WTC11 (cell line): Measurements from ENCODE around the gene OPCML. TPM values are rescaled to one million over a fixed set of nuclear protein-coding genes. Genes with fewer than 3 reads are reported as not detected.

Experiments used
- ATAC-seq: fragments of 200-7000 bp; cut with Tn5 transposase; 2 replicates; pipeline ENCODE4 v1.10.0; 2021; ENCODE audit warnings: mild to moderate bottlenecking, moderate library complexity
- CTCF ChIA-PET: fragments of 300-600 bp; sonication (Branson Sonifier 250); formaldehyde crosslinking; loops from one replicate; lab custom pipeline; 2021; ENCODE audit warnings: antibody characterized with exemption; lab: Charles Lee
- POLR2A ChIA-PET: fragments of 350-600 bp; sonication (Branson Sonifier 250); formaldehyde crosslinking; loops from one replicate; lab custom pipeline; 2021; ENCODE audit warnings: antibody characterized with exemption; lab: Charles Lee
- DNase-seq: peaks from one replicate; pipeline ENCODE4 v3.0.0; 2021; ENCODE audit warnings: low spot score
- H3K27ac Mint-ChIP-seq: 2 replicates; pipeline ENCODE4 v1.8.0; 2021; ENCODE audit warnings: mixed read lengths
- H3K27me3 Mint-ChIP-seq: 2 replicates; pipeline ENCODE4 v1.8.0; 2021; ENCODE audit warnings: low read depth, mild to moderate bottlenecking, moderate library complexity, mixed read lengths
- H3K36me3 Mint-ChIP-seq: 2 replicates; pipeline ENCODE4 v1.8.0; 2021; ENCODE audit warnings: mixed read lengths
- H3K4me1 Mint-ChIP-seq: 2 replicates; pipeline ENCODE4 v1.8.0; 2022; ENCODE audit warnings: mixed read lengths
- H3K4me3 Mint-ChIP-seq: 2 replicates; pipeline ENCODE4 v1.8.0; 2021; ENCODE audit warnings: mild to moderate bottlenecking, moderate library complexity, mixed read lengths
- H3K9me3 Mint-ChIP-seq: 2 replicates; pipeline ENCODE4 v1.8.0; 2021; ENCODE audit warnings: mixed read lengths
- CREB1 ChIP-seq: sonication (generic); formaldehyde crosslinking; IDR thresholded peaks from 2 replicates; pipeline ENCODE4 v1.8.0; 2023; ENCODE audit warnings: mild to moderate bottlenecking, missing genetic modification reagents
- CREM ChIP-seq: sonication (generic); formaldehyde crosslinking; IDR thresholded peaks from 2 replicates; pipeline ENCODE4 v1.8.1; 2022; ENCODE audit warnings: mild to moderate bottlenecking, missing genetic modification reagents, moderate library complexity
- ESRRA ChIP-seq: sonication (generic); formaldehyde crosslinking; IDR thresholded peaks from 2 replicates; pipeline ENCODE4 v1.8.1; 2022; ENCODE audit warnings: mild to moderate bottlenecking, missing genetic modification reagents, borderline replicate concordance
- ETV6 ChIP-seq: sonication (generic); formaldehyde crosslinking; IDR thresholded peaks from 2 replicates; pipeline ENCODE4 v1.8.1; 2022; ENCODE audit warnings: mild to moderate bottlenecking, missing genetic modification reagents
- KAT7 ChIP-seq: sonication (generic); formaldehyde crosslinking; IDR thresholded peaks from 2 replicates; pipeline ENCODE4 v1.8.1; 2023; ENCODE audit warnings: missing genetic modification reagents, mild to moderate bottlenecking, borderline replicate concordance
- MXD4 ChIP-seq: fragments of 250-450 bp; sonication (Bioruptor Pico); IDR thresholded peaks from 2 replicates; pipeline ENCODE4 v1.8.0; 2021; ENCODE audit warnings: mild to moderate bottlenecking, moderate library complexity, borderline replicate concordance
- SMAD4 ChIP-seq: sonication (generic); formaldehyde crosslinking; IDR thresholded peaks from 2 replicates; pipeline ENCODE4 v1.8.0; 2022; ENCODE audit warnings: mild to moderate bottlenecking, missing genetic modification reagents
- SP1 ChIP-seq: sonication (generic); formaldehyde crosslinking; conservative IDR thresholded peaks from 2 replicates; pipeline ENCODE4 v1.8.1; 2022; ENCODE audit warnings: missing genetic modification reagents
- TEAD1 ChIP-seq: sonication (generic); formaldehyde crosslinking; IDR thresholded peaks from 2 replicates; pipeline ENCODE4 v1.8.0; 2022; ENCODE audit warnings: mild to moderate bottlenecking, missing genetic modification reagents
- ZNF121 ChIP-seq: sonication (generic); formaldehyde crosslinking; IDR thresholded peaks from 2 replicates; pipeline ENCODE4 v1.8.0; 2023; ENCODE audit warnings: missing genetic modification reagents
- ZNF232 ChIP-seq: sonication (generic); formaldehyde crosslinking; IDR thresholded peaks from 2 replicates; pipeline ENCODE4 v1.8.0; 2022; ENCODE audit warnings: mild to moderate bottlenecking, missing genetic modification reagents
- total RNA-seq: library from RNA; stranded (reverse); gene quantifications from 3 replicates; pipeline ENCODE4 v1.2.3, GENCODE V29; 2021
- TF ChIP-seq, protein P1 (sequence below): sonication (generic); formaldehyde crosslinking; IDR thresholded peaks from 2 replicates; pipeline ENCODE4 v1.8.0; 2022; ENCODE audit warnings: mild to moderate bottlenecking, missing genetic modification reagents
- TF ChIP-seq, protein P2 (sequence below): sonication (generic); formaldehyde crosslinking; IDR thresholded peaks from 2 replicates; pipeline ENCODE4 v1.8.0; 2022; ENCODE audit warnings: mild to moderate bottlenecking, missing genetic modification reagents
- TF ChIP-seq, protein P3 (sequence below): sonication (generic); formaldehyde crosslinking; IDR thresholded peaks from 2 replicates; pipeline ENCODE4 v1.8.1; 2023; ENCODE audit warnings: mild to moderate bottlenecking, missing genetic modification reagents, borderline replicate concordance
- TF ChIP-seq, protein P4 (sequence below): sonication (generic); formaldehyde crosslinking; conservative IDR thresholded peaks from 2 replicates; pipeline ENCODE4 v1.8.1; 2022; ENCODE audit warnings: mild to moderate bottlenecking, missing genetic modification reagents
- TF ChIP-seq, protein P5 (sequence below): fragments of 250-450 bp; sonication (Bioruptor Pico); IDR thresholded peaks from 2 replicates; pipeline ENCODE4 v1.8.0; 2021; ENCODE audit warnings: mild to moderate bottlenecking
- TF ChIP-seq, protein P6 (sequence below): sonication (generic); formaldehyde crosslinking; IDR thresholded peaks from 2 replicates; pipeline ENCODE4 v1.8.1; 2023; ENCODE audit warnings: mild to moderate bottlenecking, missing genetic modification reagents, moderate library complexity
- TF ChIP-seq, protein P7 (sequence below): sonication (generic); formaldehyde crosslinking; conservative IDR thresholded peaks from 2 replicates; pipeline ENCODE4 v1.8.1; 2023; ENCODE audit warnings: mild to moderate bottlenecking, low read depth, missing genetic modification reagents, moderate library complexity
- TF ChIP-seq, protein P8 (sequence below): sonication (generic); formaldehyde crosslinking; IDR thresholded peaks from 2 replicates; pipeline ENCODE4 v1.8.1; 2022; ENCODE audit warnings: low read depth, mild to moderate bottlenecking, moderate library complexity, missing genetic modification reagents, borderline replicate concordance

The OPCML gene
- total RNA-seq, 1 experiment from 2014 or later: 1.5 TPM

DNA sequence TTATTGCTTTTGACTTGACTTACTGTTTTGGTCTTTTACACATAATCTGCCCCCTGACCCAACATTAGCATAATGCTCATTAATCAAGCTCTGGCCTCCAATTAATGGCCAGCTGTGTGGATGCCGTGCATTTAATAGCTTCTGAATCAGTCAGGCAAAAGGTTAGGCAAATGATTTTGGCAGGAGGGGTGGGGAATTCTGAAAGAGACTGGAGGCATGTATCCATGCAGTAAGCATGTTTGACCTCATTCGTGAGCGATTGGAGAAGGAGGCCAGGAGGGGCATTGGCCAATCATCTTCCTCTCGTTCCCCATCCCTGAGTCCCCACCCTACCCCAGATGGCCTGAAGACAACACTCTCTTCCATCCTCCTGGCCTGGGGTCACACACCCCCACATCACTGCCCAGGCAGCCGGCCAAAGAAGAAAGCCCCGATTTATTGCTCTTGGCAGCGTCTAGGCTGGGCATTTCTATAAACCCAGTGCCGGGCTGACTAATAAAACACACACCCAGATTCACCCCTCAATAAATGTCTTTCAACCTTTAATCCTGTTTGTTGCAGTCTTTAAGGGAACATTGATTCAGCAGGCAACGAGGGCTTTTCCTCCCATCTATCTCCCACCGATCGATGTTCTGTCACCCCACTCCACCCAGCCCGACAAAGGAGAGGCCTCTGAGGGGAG lies 150.0 kb downstream of the OPCML start:
- ATAC-seq: no peak
- no peak overlapping the region for H3K4me3 Mint-ChIP-seq
- CTCF ChIA-PET: no interaction called here

DNA sequence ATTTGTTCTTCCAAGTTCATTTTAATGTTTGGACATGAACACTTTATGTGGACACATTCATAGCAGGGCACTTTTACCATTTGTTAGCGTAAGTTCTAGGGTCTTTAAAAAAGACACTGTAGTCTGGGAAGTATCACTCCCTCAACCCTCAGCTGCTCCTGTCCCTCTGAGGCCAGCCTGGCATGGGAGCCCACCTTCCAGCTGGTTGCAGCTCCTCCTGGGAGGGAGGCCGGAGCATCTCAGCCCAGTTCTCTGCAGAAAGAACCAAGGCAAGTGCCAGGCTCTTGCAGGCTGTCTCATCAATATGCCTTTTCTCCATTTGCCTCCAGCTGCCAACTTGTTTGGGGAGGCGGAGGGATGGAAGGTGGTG lies 150.6 kb downstream of the OPCML start:
- Mint-ChIP-seq H3K9me3 (no peaks in the 10 kb centered on the region), H3K4me1 (peaks cover 17% of the 10 kb centered on the region), H3K4me3 (no peak overlapping the region), H3K27ac (no peak overlapping the region), H3K27me3 (no peaks in the 10 kb centered on the region; the same call in 1 of the 2 replicates), H3K36me3 (no peaks in the 10 kb centered on the region)
- TF ChIP-seq TEAD1 (no peak), ZNF232 (CRISPR knock-in tag) (no peak), ZNF121 (CRISPR knock-in tag) (no peak)
- TF ChIP-seq, protein P1, sequence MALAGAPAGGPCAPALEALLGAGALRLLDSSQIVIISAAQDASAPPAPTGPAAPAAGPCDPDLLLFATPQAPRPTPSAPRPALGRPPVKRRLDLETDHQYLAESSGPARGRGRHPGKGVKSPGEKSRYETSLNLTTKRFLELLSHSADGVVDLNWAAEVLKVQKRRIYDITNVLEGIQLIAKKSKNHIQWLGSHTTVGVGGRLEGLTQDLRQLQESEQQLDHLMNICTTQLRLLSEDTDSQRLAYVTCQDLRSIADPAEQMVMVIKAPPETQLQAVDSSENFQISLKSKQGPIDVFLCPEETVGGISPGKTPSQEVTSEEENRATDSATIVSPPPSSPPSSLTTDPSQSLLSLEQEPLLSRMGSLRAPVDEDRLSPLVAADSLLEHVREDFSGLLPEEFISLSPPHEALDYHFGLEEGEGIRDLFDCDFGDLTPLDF (CRISPR knock-in tag): no peak
- TF ChIP-seq, protein P2, sequence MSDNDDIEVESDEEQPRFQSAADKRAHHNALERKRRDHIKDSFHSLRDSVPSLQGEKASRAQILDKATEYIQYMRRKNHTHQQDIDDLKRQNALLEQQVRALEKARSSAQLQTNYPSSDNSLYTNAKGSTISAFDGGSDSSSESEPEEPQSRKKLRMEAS: no peak
- TF ChIP-seq, protein P3, sequence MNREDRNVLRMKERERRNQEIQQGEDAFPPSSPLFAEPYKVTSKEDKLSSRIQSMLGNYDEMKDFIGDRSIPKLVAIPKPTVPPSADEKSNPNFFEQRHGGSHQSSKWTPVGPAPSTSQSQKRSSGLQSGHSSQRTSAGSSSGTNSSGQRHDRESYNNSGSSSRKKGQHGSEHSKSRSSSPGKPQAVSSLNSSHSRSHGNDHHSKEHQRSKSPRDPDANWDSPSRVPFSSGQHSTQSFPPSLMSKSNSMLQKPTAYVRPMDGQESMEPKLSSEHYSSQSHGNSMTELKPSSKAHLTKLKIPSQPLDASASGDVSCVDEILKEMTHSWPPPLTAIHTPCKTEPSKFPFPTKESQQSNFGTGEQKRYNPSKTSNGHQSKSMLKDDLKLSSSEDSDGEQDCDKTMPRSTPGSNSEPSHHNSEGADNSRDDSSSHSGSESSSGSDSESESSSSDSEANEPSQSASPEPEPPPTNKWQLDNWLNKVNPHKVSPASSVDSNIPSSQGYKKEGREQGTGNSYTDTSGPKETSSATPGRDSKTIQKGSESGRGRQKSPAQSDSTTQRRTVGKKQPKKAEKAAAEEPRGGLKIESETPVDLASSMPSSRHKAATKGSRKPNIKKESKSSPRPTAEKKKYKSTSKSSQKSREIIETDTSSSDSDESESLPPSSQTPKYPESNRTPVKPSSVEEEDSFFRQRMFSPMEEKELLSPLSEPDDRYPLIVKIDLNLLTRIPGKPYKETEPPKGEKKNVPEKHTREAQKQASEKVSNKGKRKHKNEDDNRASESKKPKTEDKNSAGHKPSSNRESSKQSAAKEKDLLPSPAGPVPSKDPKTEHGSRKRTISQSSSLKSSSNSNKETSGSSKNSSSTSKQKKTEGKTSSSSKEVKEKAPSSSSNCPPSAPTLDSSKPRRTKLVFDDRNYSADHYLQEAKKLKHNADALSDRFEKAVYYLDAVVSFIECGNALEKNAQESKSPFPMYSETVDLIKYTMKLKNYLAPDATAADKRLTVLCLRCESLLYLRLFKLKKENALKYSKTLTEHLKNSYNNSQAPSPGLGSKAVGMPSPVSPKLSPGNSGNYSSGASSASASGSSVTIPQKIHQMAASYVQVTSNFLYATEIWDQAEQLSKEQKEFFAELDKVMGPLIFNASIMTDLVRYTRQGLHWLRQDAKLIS (CRISPR knock-in tag): no peak
- ATAC-seq (no peak), DNase-seq (no peak)
- ChIA-PET POLR2A (no interaction called here), CTCF (no interaction called here)

More for the DNA sequence above, 150.0 kb downstream of the OPCML start:
- no peak for TF ChIP-seq ETV6
- TF ChIP-seq ESRRA (CRISPR knock-in tag): no peak
- TF ChIP-seq SMAD4: no peak
- TF ChIP-seq, protein P4, sequence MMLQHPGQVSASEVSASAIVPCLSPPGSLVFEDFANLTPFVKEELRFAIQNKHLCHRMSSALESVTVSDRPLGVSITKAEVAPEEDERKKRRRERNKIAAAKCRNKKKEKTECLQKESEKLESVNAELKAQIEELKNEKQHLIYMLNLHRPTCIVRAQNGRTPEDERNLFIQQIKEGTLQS (CRISPR knock-in tag): no peak
- no peak for TF ChIP-seq MXD4 (CRISPR knock-in tag)
- TF ChIP-seq CREB1 (CRISPR knock-in tag): no peak
- POLR2A ChIA-PET: no interaction called here
- Mint-ChIP-seq H3K4me1 (peaks cover 14% of the 10 kb centered on the region), H3K36me3 (no peaks in the 10 kb centered on the region), H3K27me3 (no peaks in the 10 kb centered on the region; the same call in 1 of the 2 replicates), H3K27ac (no peak overlapping the region), H3K9me3 (no peaks in the 10 kb centered on the region)
- DNase-seq: no peak

DNA sequence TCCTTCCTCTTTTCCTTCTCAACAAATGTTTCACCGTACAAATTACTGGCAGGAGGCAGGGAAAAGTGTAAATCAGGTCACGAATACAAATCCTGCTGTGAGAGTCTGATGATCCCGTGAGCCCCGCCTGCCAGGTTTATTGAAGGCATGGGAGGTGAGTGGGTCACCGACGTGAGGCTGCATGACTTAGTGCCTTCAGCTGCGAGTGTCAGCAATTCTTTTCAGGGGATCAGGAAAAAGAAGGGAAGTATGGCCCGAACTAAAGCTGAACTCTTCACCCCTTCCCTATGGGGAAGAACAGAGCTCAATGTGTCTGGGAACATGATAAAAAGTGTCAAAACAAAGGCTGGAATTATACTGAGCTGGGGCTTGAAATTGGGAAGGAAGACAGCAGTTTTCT lies 166.2 kb downstream of the OPCML start:
- H3K36me3 Mint-ChIP-seq: no peaks in the 10 kb centered on the region
- ATAC-seq (no peak), DNase-seq (no peak)
- no peaks in the 10 kb centered on the region for H3K9me3 Mint-ChIP-seq
- no peaks in the 10 kb centered on the region for H3K27me3 Mint-ChIP-seq
- CTCF ChIA-PET: no interaction called here
- POLR2A ChIA-PET: no interaction called here
- H3K27ac Mint-ChIP-seq: no peak overlapping the region
- no peaks in the 10 kb centered on the region for H3K4me1 Mint-ChIP-seq
- H3K4me3 Mint-ChIP-seq: no peak overlapping the region
- TF ChIP-seq CREM (CRISPR knock-in tag) (no peak), KAT7 (CRISPR knock-in tag) (no peak), SP1 (no peak)
- TF ChIP-seq, protein P5, sequence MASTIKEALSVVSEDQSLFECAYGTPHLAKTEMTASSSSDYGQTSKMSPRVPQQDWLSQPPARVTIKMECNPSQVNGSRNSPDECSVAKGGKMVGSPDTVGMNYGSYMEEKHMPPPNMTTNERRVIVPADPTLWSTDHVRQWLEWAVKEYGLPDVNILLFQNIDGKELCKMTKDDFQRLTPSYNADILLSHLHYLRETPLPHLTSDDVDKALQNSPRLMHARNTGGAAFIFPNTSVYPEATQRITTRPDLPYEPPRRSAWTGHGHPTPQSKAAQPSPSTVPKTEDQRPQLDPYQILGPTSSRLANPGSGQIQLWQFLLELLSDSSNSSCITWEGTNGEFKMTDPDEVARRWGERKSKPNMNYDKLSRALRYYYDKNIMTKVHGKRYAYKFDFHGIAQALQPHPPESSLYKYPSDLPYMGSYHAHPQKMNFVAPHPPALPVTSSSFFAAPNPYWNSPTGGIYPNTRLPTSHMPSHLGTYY (CRISPR knock-in tag): no peak
- TF ChIP-seq, protein P6, sequence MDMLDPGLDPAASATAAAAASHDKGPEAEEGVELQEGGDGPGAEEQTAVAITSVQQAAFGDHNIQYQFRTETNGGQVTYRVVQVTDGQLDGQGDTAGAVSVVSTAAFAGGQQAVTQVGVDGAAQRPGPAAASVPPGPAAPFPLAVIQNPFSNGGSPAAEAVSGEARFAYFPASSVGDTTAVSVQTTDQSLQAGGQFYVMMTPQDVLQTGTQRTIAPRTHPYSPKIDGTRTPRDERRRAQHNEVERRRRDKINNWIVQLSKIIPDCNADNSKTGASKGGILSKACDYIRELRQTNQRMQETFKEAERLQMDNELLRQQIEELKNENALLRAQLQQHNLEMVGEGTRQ (CRISPR knock-in tag): no peak
- TF ChIP-seq, protein P7, sequence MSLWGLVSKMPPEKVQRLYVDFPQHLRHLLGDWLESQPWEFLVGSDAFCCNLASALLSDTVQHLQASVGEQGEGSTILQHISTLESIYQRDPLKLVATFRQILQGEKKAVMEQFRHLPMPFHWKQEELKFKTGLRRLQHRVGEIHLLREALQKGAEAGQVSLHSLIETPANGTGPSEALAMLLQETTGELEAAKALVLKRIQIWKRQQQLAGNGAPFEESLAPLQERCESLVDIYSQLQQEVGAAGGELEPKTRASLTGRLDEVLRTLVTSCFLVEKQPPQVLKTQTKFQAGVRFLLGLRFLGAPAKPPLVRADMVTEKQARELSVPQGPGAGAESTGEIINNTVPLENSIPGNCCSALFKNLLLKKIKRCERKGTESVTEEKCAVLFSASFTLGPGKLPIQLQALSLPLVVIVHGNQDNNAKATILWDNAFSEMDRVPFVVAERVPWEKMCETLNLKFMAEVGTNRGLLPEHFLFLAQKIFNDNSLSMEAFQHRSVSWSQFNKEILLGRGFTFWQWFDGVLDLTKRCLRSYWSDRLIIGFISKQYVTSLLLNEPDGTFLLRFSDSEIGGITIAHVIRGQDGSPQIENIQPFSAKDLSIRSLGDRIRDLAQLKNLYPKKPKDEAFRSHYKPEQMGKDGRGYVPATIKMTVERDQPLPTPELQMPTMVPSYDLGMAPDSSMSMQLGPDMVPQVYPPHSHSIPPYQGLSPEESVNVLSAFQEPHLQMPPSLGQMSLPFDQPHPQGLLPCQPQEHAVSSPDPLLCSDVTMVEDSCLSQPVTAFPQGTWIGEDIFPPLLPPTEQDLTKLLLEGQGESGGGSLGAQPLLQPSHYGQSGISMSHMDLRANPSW (CRISPR knock-in tag): no peak
- TF ChIP-seq, protein P8, sequence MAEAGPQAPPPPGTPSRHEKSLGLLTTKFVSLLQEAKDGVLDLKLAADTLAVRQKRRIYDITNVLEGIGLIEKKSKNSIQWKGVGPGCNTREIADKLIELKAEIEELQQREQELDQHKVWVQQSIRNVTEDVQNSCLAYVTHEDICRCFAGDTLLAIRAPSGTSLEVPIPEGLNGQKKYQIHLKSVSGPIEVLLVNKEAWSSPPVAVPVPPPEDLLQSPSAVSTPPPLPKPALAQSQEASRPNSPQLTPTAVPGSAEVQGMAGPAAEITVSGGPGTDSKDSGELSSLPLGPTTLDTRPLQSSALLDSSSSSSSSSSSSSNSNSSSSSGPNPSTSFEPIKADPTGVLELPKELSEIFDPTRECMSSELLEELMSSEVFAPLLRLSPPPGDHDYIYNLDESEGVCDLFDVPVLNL (CRISPR knock-in tag): no peak
